Right atrium auricular region (tissue), 2 donors: ENCODE measurements around the gene MTMR3. TPM values are rescaled to one million over a fixed set of nuclear protein-coding genes. Genes with fewer than 3 reads are reported as not detected.

Experiments used
- DNase-seq: peaks from one replicate; pipeline ENCODE4 v3.0.0-alpha.2; 2019; ENCODE audit warnings: low spot score
- H3K27ac ChIP-seq, 2 donors: fragments of 200-600 bp; sonication (generic); 1 replicate in 1 of 2; 2 replicates in 1 of 2; pipeline ENCODE4 v1.5.1; 2016 to 2019
- H3K27me3 ChIP-seq, 2 donors: fragments of 200-600 bp; sonication (generic); one replicate each; pipeline versions ENCODE4 v1.5.1 to v1.6.0; 2017 to 2019
- H3K36me3 ChIP-seq: fragments of 200-600 bp; sonication (generic); one replicate; pipeline ENCODE4 v1.5.1; 2016
- H3K4me1 ChIP-seq, 2 donors: fragments of 200-600 bp; sonication (generic); one replicate each; pipeline versions ENCODE4 v1.5.1 to v1.6.0; 2017 to 2019
- H3K4me3 ChIP-seq, 2 donors: fragments of 200-600 bp; sonication (generic); 1 replicate in 1 of 2; 2 replicates in 1 of 2; pipeline ENCODE4 v1.5.1; 2017 to 2019; ENCODE audit warnings: mild to moderate bottlenecking in 1 of 2, moderate library complexity in 1 of 2
- H3K9me3 ChIP-seq, 2 donors: fragments of 200-600 bp; sonication (generic); one replicate each; pipeline ENCODE4 v1.5.1; 2019
- total RNA-seq, 2 donors: library from RNA; depleted of rRNA; stranded (reverse); fragments of >200 nt; gene quantifications; one replicate each; pipeline ENCODE4 v1.1.0, GENCODE V29; 2016
- TF ChIP-seq, protein P1 (sequence below), 2 donors: fragments of 200-600 bp; sonication (generic); IDR thresholded peaks; one replicate each; pipeline ENCODE4 v1.5.1; 2019; ENCODE audit warnings: antibody characterized with exemption in 2 of 2

The MTMR3 gene
- total RNA-seq, 2 donors from 2014 or later, result 27.2 to 38.1 TPM

- TF ChIP-seq, protein P1, sequence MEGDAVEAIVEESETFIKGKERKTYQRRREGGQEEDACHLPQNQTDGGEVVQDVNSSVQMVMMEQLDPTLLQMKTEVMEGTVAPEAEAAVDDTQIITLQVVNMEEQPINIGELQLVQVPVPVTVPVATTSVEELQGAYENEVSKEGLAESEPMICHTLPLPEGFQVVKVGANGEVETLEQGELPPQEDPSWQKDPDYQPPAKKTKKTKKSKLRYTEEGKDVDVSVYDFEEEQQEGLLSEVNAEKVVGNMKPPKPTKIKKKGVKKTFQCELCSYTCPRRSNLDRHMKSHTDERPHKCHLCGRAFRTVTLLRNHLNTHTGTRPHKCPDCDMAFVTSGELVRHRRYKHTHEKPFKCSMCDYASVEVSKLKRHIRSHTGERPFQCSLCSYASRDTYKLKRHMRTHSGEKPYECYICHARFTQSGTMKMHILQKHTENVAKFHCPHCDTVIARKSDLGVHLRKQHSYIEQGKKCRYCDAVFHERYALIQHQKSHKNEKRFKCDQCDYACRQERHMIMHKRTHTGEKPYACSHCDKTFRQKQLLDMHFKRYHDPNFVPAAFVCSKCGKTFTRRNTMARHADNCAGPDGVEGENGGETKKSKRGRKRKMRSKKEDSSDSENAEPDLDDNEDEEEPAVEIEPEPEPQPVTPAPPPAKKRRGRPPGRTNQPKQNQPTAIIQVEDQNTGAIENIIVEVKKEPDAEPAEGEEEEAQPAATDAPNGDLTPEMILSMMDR (IDR thresholded peaks at IDR 0.05), result no peak
- peak overlapping the region; percentile 92 to 95 for H3K4me3 ChIP-seq
- H3K9me3 ChIP-seq, result no peaks in the 10 kb centered on the region
- peaks cover 0 to 42% of the 10 kb centered on the region in 2 donors for H3K4me1 ChIP-seq
- no peaks in the 10 kb centered on the region for H3K36me3 ChIP-seq
- H3K27ac ChIP-seq, result peak overlapping the region; percentile 85 to 93
- no peaks in the 10 kb centered on the region for H3K27me3 ChIP-seq
- no peak for DNase-seq
Observed at GRCh38 chr22:29838599-29838956, 44.4 kb upstream of the MTMR3 start.

DNA sequence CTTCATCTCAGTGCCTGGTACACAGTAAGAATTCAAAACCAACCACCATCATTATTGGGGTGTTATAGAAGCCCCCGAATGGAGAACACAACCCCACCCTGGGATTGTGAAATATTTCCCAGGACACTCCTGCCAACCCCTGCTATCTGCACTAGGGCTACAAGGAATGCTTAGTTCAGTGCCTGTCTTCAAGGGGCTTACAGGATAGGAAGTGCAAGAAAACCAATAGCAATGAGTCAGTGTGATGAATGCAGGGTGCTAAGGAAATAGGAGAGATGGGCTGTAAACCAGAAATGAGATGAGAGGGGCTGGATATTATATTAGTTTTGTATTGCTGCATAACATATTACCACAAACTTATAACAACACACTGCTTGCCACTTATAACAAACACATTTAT lies 43.9 kb upstream of the MTMR3 start:
- Histone ChIP-seq H3K27me3 (no peaks in the 10 kb centered on the region), H3K27ac (peak overlapping the region in 1 of 2 donors; percentile 93), H3K4me1 (peaks cover 0 to 42% of the 10 kb centered on the region in 2 donors), H3K9me3 (no peaks in the 10 kb centered on the region), H3K36me3 (no peaks in the 10 kb centered on the region), H3K4me3 (no peak overlapping the region)
- no peak for DNase-seq
- TF ChIP-seq, protein P1 (IDR thresholded peaks at IDR 0.05), result no peak

DNA sequence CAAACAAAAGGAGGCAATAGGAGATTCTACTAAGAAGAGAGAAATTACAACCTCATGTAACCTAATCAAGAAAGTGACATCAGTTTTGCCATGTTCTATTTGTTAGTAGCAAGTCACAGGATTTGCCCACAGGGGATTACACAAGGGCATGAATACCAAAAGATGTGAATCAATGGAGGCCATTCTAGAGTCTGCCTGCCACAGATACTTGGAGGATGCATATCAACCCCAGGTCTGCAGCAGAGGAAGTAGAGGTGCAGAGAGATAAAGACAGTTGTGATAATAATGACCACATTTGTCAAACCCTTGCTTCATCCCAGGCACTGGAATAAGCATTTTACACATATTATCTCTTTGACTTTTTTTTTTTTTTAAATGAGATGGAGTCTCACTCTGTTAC lies 42.5 kb upstream of the MTMR3 start:
- Histone ChIP-seq H3K4me3 (no peak overlapping the region), H3K4me1 (peaks cover 0 to 34% of the 10 kb centered on the region in 2 donors), H3K9me3 (no peaks in the 10 kb centered on the region), H3K27me3 (no peaks in the 10 kb centered on the region), H3K27ac (no peak overlapping the region), H3K36me3 (no peaks in the 10 kb centered on the region)
- no peak for DNase-seq
- TF ChIP-seq, protein P1 (IDR thresholded peaks at IDR 0.05), result no peak

DNA sequence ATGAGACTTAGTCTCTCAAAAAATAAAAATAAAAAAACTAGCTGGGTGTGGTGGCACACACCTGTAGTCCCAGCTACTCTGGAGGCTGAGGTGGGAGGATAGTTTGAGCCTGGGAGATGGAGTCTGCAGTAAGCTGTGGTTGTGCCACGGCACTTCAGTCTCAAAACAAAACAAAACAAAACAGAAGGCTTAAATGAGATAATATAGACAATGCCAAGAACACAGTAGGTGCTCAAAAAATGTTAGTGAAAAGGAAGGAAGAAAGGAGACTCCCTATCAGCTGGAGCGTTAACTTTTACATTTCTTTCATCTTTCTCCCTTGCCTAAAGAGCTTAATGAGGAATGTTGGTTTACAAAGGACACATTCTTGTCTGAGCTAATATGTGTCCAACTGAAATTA lies 40.8 kb upstream of the MTMR3 start:
- TF ChIP-seq, protein P1 (IDR thresholded peaks at IDR 0.05), result no peak
- DNase-seq, result no peak
- peaks cover 0 to 21% of the 10 kb centered on the region in 2 donors for H3K4me1 ChIP-seq
- H3K27ac ChIP-seq, result peak overlapping the region; percentile 35 to 85
- H3K4me3 ChIP-seq, result no peak overlapping the region
- no peaks in the 10 kb centered on the region for H3K27me3 ChIP-seq
- no peaks in the 10 kb centered on the region for H3K36me3 ChIP-seq
- no peaks in the 10 kb centered on the region for H3K9me3 ChIP-seq

GRCh38 chr22:29842740-29843139 lies 40.2 kb upstream of the MTMR3 start:
- Histone ChIP-seq H3K4me3 (no peak overlapping the region), H3K9me3 (no peaks in the 10 kb centered on the region), H3K27me3 (no peaks in the 10 kb centered on the region), H3K4me1 (peaks cover 0 to 16% of the 10 kb centered on the region in 2 donors), H3K27ac (peak overlapping the region; percentile 35 to 85), H3K36me3 (no peaks in the 10 kb centered on the region)
- DNase-seq, result peak; percentile 62
- TF ChIP-seq, protein P1 (IDR thresholded peaks at IDR 0.05), result no peak

GRCh38 chr22:29846290-29846689 lies 36.7 kb upstream of the MTMR3 start:
- no peaks in the 10 kb centered on the region for H3K36me3 ChIP-seq
- peaks cover 0 to 11% of the 10 kb centered on the region in 2 donors for H3K4me1 ChIP-seq
- no peaks in the 10 kb centered on the region for H3K9me3 ChIP-seq
- H3K27me3 ChIP-seq, result no peaks in the 10 kb centered on the region
- H3K4me3 ChIP-seq, result no peak overlapping the region
- TF ChIP-seq, protein P1 (IDR thresholded peaks at IDR 0.05), result no peak
- no peak overlapping the region for H3K27ac ChIP-seq
- no peak for DNase-seq
